H9 (cell line): Measurements from ENCODE around the gene PIEZO2. TPM values are rescaled to one million over a fixed set of nuclear protein-coding genes. Genes with fewer than 3 reads are reported as not detected.

ENCODE experiments used
- DNase-seq: peaks from one replicate; pipeline ENCODE4 v3.0.0-alpha.2; 2017
- H2AFZ ChIP-seq: one replicate; pipeline ENCODE4 v1.6.1; 2013; ENCODE audit warnings: mild to moderate bottlenecking, low read length, control low read depth, moderate library complexity
- H2AK5ac ChIP-seq: 2 replicates; pipeline ENCODE4 v1.6.1; 2013; ENCODE audit warnings: low read length, control low read depth, mixed read lengths; ENCODE audit not compliant: insufficient read length
- H2BK120ac ChIP-seq: one replicate; pipeline ENCODE4 v1.6.1; 2013; ENCODE audit warnings: low read depth, mild to moderate bottlenecking, low read length, control low read depth, inconsistent platforms; ENCODE audit not compliant: poor library complexity, severe bottlenecking
- H2BK12ac ChIP-seq: 2 replicates; pipeline ENCODE4 v1.6.1; 2013; ENCODE audit warnings: low read length, control low read depth, mixed read lengths, low read depth; ENCODE audit not compliant: insufficient read length
- H2BK15ac ChIP-seq: 2 replicates; pipeline ENCODE4 v1.6.1; 2013; ENCODE audit warnings: low read depth, low read length, control low read depth
- H2BK20ac ChIP-seq: one replicate; pipeline ENCODE4 v1.6.1; 2013; ENCODE audit warnings: low read depth, mild to moderate bottlenecking, low read length, control low read depth, inconsistent platforms; ENCODE audit not compliant: poor library complexity, severe bottlenecking
- H2BK5ac ChIP-seq: 2 replicates; pipeline ENCODE4 v1.6.1; 2013; ENCODE audit warnings: low read length, control low read depth, mixed read lengths; ENCODE audit not compliant: insufficient read length
- H3K14ac ChIP-seq: 2 replicates; pipeline ENCODE4 v1.6.1; 2013; ENCODE audit warnings: low read length, control low read depth; ENCODE audit not compliant: insufficient read depth
- H3K18ac ChIP-seq: 2 replicates; pipeline ENCODE4 v1.6.1; 2013; ENCODE audit warnings: low read depth, mild to moderate bottlenecking, mixed read lengths, low read length, control low read depth; ENCODE audit not compliant: insufficient read length
- H3K23ac ChIP-seq: 2 replicates; pipeline ENCODE4 v1.6.1; 2013; ENCODE audit warnings: low read length, control low read depth, mixed read lengths, low read depth; ENCODE audit not compliant: insufficient read length
- H3K23me2 ChIP-seq: 2 replicates; pipeline ENCODE4 v1.6.1; 2013; ENCODE audit warnings: low read depth, mild to moderate bottlenecking, mixed read lengths, low read length, control low read depth; ENCODE audit not compliant: insufficient read length, poor library complexity, severe bottlenecking
- H3K27ac ChIP-seq: 2 replicates; pipeline ENCODE4 v1.5.1; 2013; ENCODE audit warnings: low read length, control low read depth, mixed read lengths, low read depth; ENCODE audit not compliant: insufficient read length
- H3K27me3 ChIP-seq: 2 replicates; pipeline ENCODE4 v1.6.1; 2013; ENCODE audit warnings: low read length, control low read depth, inconsistent platforms; ENCODE audit not compliant: insufficient read depth
- H3K4ac ChIP-seq: 2 replicates; pipeline ENCODE4 v1.6.1; 2013; ENCODE audit warnings: low read depth, mild to moderate bottlenecking, control low read depth, inconsistent platforms, low read length, moderate library complexity
- H3K4me1 ChIP-seq: 2 replicates; pipeline ENCODE4 v1.6.1; 2013; ENCODE audit warnings: low read length, control low read depth, inconsistent platforms; ENCODE audit not compliant: insufficient read depth
- H3K4me2 ChIP-seq: 2 replicates; pipeline ENCODE4 v1.6.1; 2013; ENCODE audit warnings: low read length, control low read depth, mixed read lengths; ENCODE audit not compliant: insufficient read length, insufficient read depth
- H3K56ac ChIP-seq: 2 replicates; pipeline ENCODE4 v1.6.1; 2013; ENCODE audit warnings: low read depth, mild to moderate bottlenecking, mixed read lengths, low read length, control low read depth; ENCODE audit not compliant: insufficient read length
- H3K79me1 ChIP-seq: 2 replicates; pipeline ENCODE4 v1.6.1; 2013; ENCODE audit warnings: low read depth, mild to moderate bottlenecking, moderate library complexity, low read length, control low read depth, inconsistent platforms; ENCODE audit not compliant: insufficient read depth, poor library complexity, severe bottlenecking
- H3K79me2 ChIP-seq: 2 replicates; pipeline ENCODE4 v1.6.1; 2013; ENCODE audit warnings: low read length, control low read depth, inconsistent platforms; ENCODE audit not compliant: insufficient read depth
- H3K9ac ChIP-seq: 2 replicates; pipeline ENCODE4 v1.6.1; 2013; ENCODE audit warnings: low read length, control low read depth, mixed read lengths; ENCODE audit not compliant: insufficient read length; ENCODE audit errors: extremely low read depth
- H3K9me3 ChIP-seq: one replicate; pipeline ENCODE4 v1.6.1; 2013; ENCODE audit warnings: low read depth, low read length, inconsistent platforms; ENCODE audit not compliant: control insufficient read depth
- H3T11ph ChIP-seq: one replicate; pipeline ENCODE4 v1.6.1; 2013; ENCODE audit warnings: mild to moderate bottlenecking, low read length, control low read depth, inconsistent platforms
- H4K20me1 ChIP-seq: one replicate; pipeline ENCODE4 v1.6.1; 2013; ENCODE audit not compliant: control insufficient read depth, insufficient read length, insufficient read depth
- H4K5ac ChIP-seq: 2 replicates; pipeline ENCODE4 v1.6.1; 2013; ENCODE audit warnings: low read depth, mild to moderate bottlenecking, mixed read lengths, low read length, control low read depth; ENCODE audit not compliant: insufficient read length
- H4K8ac ChIP-seq: replicated peaks from 2 replicates; pipeline ENCODE4 v1.6.1; 2013; ENCODE audit warnings: low read length, control low read depth, mixed read lengths, low read depth; ENCODE audit not compliant: insufficient read length
- H4K91ac ChIP-seq: 2 replicates; pipeline ENCODE4 v1.6.1; 2013; ENCODE audit warnings: low read depth, mild to moderate bottlenecking, moderate library complexity, mixed read lengths, low read length, control low read depth; ENCODE audit not compliant: insufficient read length
- H3K27ac Mint-ChIP-seq, 3 experiments: 2 replicates in 2 of 3; 3 replicates in 1 of 3; pipeline ENCODE4 v1.8.0; 2020 to 2021; ENCODE audit warnings: mixed read lengths in 3 of 3, mild to moderate bottlenecking in 1 of 3, moderate library complexity in 1 of 3
- H3K27me3 Mint-ChIP-seq: 2 replicates; pipeline ENCODE4 v1.8.0; 2021; ENCODE audit warnings: low read depth, mild to moderate bottlenecking, moderate library complexity, mixed read lengths
- H3K36me3 Mint-ChIP-seq, 3 experiments: 2 replicates in 2 of 3; 3 replicates in 1 of 3; pipeline ENCODE4 v1.8.0; 2020 to 2021; ENCODE audit warnings: low read depth in 3 of 3, mixed read lengths in 3 of 3; ENCODE audit not compliant: insufficient read depth in 1 of 3
- H3K4me1 Mint-ChIP-seq, 2 experiments: 2 replicates each; pipeline ENCODE4 v1.8.0; 2020; ENCODE audit warnings: mixed read lengths in 2 of 2
- H3K4me3 Mint-ChIP-seq, 2 experiments: 2 replicates in 1 of 2; 3 replicates in 1 of 2; pipeline ENCODE4 v1.8.0; 2020 to 2021; ENCODE audit warnings: mild to moderate bottlenecking in 2 of 2, mixed read lengths in 2 of 2, moderate library complexity in 1 of 2
- H3K9me3 Mint-ChIP-seq, 2 experiments: 2 replicates in 1 of 2; 3 replicates in 1 of 2; pipeline ENCODE4 v1.8.0; 2020; ENCODE audit warnings: mild to moderate bottlenecking in 2 of 2, mixed read lengths in 2 of 2, moderate library complexity in 1 of 2
- CTCF ChIP-seq: fragments of 200-600 bp; sonication (generic); conservative IDR thresholded peaks from 3 replicates; pipeline ENCODE4 v1.8.0; 2021; ENCODE audit warnings: antibody characterized with exemption, mild to moderate bottlenecking
- WGBS: extraction: QIAGEN DNeasy Blood & Tissue Kit; methylation state at CpG from one replicate; pipeline ENCODE4 v1.1.7; 2013; ENCODE audit warnings: missing lambda C conversion rate, low lambda C conversion rate, mixed read lengths; ENCODE audit not compliant: insufficient read length; ENCODE audit errors: extremely low coverage; 5-methylcytosine and 5-hydroxymethylcytosine counted together
- total RNA-seq: library from RNA; stranded (reverse); gene quantifications from 2 replicates; pipeline ENCODE4 v1.2.1, GENCODE V29; 2021

The PIEZO2 gene
- total RNA-seq, 1 experiment from 2014 or later = 3.9 TPM

GRCh38 chr18:10783941-10784340 lies 365.4 kb downstream of the PIEZO2 start:
- no peak overlapping the region for H2BK15ac ChIP-seq
- no peak overlapping the region for H3T11ph ChIP-seq
- no CpG with 5 or more reads among the region's 5 CpGs for WGBS
- H2BK120ac ChIP-seq = no peak overlapping the region
- no peak overlapping the region for H3K14ac ChIP-seq
- H2AFZ ChIP-seq = no peak overlapping the region
- Mint-ChIP-seq H3K36me3 (peaks cover 0 to 3% (median 0%) of the 10 kb centered on the region in 3 experiments; a peak in 2 of 7 replicates), H3K9me3 (no peaks in the 10 kb centered on the region), H3K4me3 (no peak overlapping the region), H3K27ac (no peak overlapping the region), H3K4me1 (no peaks in the 10 kb centered on the region), H3K27me3 (no peaks in the 10 kb centered on the region)
- no peak overlapping the region for H2BK5ac ChIP-seq
- H4K5ac ChIP-seq = no peak overlapping the region
- H3K18ac ChIP-seq = no peak overlapping the region
- H3K4me1 ChIP-seq = no peaks in the 10 kb centered on the region
- no peak overlapping the region for H3K4ac ChIP-seq
- no peaks in the 10 kb centered on the region for H3K27me3 ChIP-seq
- no peaks in the 10 kb centered on the region for H4K20me1 ChIP-seq
- no peak overlapping the region for H3K56ac ChIP-seq
- no peak overlapping the region for H3K23ac ChIP-seq
- no peak overlapping the region for H2BK12ac ChIP-seq
- H3K9ac ChIP-seq = no peak overlapping the region
- H3K79me1 ChIP-seq = no peaks in the 10 kb centered on the region
- no peak overlapping the region for H3K27ac ChIP-seq
- no peak for TF ChIP-seq CTCF
- H3K79me2 ChIP-seq = no peaks in the 10 kb centered on the region
- no peaks in the 10 kb centered on the region for H3K9me3 ChIP-seq
- H4K8ac ChIP-seq = no peak overlapping the region
- H2BK20ac ChIP-seq = no peak overlapping the region
- H3K4me2 ChIP-seq = no peak overlapping the region
- no peak for DNase-seq
- H3K23me2 ChIP-seq = no peaks in the 10 kb centered on the region
- H2AK5ac ChIP-seq = no peak overlapping the region
- H4K91ac ChIP-seq = no peak overlapping the region
